ENCODE results near the gene UNK. TPM values are rescaled to one million over a fixed set of nuclear protein-coding genes. Genes with fewer than 3 reads are reported as not detected.
"Not testable (repeated sequence)": the region's sequence is repeated elsewhere in the genome, so short reads cannot be mapped to it uniquely, and the experiment has no call there.

The UNK gene
- total RNA-seq, 1 experiment from 2014 or later, result 27.8 TPM

DNA sequence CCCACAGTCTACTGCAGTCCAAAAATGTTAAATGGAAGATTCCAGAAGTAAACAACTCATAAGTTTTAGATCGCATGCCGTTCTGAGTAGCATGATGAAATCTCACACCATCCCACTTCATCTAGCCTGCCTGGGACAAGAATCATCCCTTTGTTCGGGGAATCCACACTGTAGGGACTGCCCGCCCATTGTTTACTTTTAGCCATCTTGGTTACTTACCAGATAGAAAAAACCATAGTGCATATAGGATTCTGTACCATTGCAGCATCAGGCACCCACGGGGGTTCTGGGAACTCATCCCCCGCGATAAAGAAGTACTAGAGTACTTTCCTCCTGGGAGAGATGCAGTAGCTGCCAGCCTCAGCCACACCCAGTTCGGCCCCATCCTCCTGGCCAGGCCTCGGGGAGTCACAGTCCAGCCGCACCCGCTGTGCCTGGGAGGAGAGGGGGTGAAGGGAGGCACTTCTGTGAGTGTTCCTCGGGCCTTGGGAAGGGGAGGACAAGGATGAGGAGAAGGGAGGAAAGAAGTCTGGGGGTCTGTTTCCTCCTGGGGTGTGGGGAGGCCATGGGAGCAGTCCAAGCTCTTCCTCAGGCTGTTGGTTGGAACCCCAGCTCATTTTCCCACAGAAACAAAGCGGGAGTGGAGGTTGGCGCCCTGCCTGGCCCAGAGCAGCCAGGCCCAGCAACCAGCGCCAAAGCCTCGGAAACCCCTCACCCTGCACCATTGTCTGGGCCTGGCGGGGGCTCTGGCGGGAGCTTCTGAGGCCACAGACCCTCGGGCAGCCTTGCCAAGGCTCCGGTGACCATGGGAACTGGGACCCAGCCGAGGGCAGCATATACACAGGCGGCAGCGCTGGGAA is 84.9 kb downstream of the UNK start:
- Histone ChIP-seq H3K27ac (no peak overlapping the region), H3K79me2 (ENCODE audit: low read depth) (no peaks in the 10 kb centered on the region), H3K9me2 (ENCODE audit: insufficient read depth) (no peaks in the 10 kb centered on the region), H3K4me2 (no peak overlapping the region), H4K20me1 (ENCODE audit: insufficient read depth) (no peaks in the 10 kb centered on the region), H2AFZ (no peak overlapping the region), H3K36me3 (ENCODE audit: low read depth) (no peaks in the 10 kb centered on the region), H3F3A (ENCODE audit: insufficient read depth, low read depth) (peaks cover 20% of the 10 kb centered on the region; the same call in 1 of the 2 replicates), H3K4me3 (no peak overlapping the region), H3K9me3 (ENCODE audit: insufficient read depth, low read depth) (no peaks in the 10 kb centered on the region), H3K27me3 (ENCODE audit: insufficient read depth, low read depth) (no peaks in the 10 kb centered on the region), H3K4me1 (replicated peaks; ENCODE audit: insufficient read depth) (peaks cover 24% of the 10 kb centered on the region)
- ChIA-PET CTCF (interaction anchor here (0.6 kb wide), 1 partner anchor 11 kb away, joined by 6 read pairs; no protein-coding TSS in a partner anchor), POLR2A (ENCODE audit: unreplicated experiment) (interaction anchor here (0.7 kb wide), 2 partner anchors 89 to 180 kb away, joined by 3 read pairs; no protein-coding TSS in a partner anchor)
- no TSS peak for BruUV-seq (replicated peaks)
- DNase-seq, result no peak
- intact Hi-C loops (cut with micrococcal nuclease; ENCODE audit: unreplicated experiment), result no loop called here
- TF ChIP-seq CTCF (conservative IDR thresholded peaks at IDR 0.05) (no peak), EZH2 (IDR thresholded peaks at IDR 0.05; ENCODE audit: low read depth) (no peak)

DNA sequence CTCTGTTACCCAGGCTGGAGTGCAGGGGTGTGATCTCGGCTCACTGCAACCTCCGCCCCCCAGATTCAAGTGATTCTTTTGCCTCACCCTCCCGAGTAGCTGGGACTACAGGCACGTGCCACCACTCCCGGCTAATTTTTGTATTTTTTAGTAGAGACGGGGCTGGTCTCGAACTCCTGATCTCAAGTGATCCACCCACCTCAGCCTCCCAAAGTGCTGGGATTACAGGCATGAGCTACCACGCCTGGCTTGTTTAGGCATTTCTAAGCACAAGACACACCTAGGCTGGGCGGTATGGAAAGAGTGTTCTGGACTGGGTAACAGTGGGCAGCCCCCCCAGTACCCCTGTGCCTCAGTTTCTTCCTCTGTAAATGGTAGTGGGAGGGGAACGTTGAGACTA is 85.6 kb downstream of the UNK start:
- POLR2A ChIA-PET (ENCODE audit: unreplicated experiment); DNase-seq; H3K36me3 ChIP-seq (ENCODE audit: low read depth); H3K27me3 ChIP-seq (ENCODE audit: insufficient read depth, low read depth); H2AFZ ChIP-seq; H3K4me2 ChIP-seq; H3K9me2 ChIP-seq (ENCODE audit: insufficient read depth); H4K20me1 ChIP-seq (ENCODE audit: insufficient read depth); H3K27ac ChIP-seq; H3K9me3 ChIP-seq (ENCODE audit: insufficient read depth, low read depth); H3K79me2 ChIP-seq (ENCODE audit: low read depth); CTCF ChIA-PET; intact Hi-C loops (cut with micrococcal nuclease; ENCODE audit: unreplicated experiment); H3K4me3 ChIP-seq; BruUV-seq (replicated peaks): not testable (repeated sequence)
- Histone ChIP-seq H3K4me1 (replicated peaks; ENCODE audit: insufficient read depth) (peaks cover 28% of the 10 kb centered on the region), H3F3A (ENCODE audit: insufficient read depth, low read depth) (peaks cover 22% of the 10 kb centered on the region; the same call in 1 of the 2 replicates)

DNA sequence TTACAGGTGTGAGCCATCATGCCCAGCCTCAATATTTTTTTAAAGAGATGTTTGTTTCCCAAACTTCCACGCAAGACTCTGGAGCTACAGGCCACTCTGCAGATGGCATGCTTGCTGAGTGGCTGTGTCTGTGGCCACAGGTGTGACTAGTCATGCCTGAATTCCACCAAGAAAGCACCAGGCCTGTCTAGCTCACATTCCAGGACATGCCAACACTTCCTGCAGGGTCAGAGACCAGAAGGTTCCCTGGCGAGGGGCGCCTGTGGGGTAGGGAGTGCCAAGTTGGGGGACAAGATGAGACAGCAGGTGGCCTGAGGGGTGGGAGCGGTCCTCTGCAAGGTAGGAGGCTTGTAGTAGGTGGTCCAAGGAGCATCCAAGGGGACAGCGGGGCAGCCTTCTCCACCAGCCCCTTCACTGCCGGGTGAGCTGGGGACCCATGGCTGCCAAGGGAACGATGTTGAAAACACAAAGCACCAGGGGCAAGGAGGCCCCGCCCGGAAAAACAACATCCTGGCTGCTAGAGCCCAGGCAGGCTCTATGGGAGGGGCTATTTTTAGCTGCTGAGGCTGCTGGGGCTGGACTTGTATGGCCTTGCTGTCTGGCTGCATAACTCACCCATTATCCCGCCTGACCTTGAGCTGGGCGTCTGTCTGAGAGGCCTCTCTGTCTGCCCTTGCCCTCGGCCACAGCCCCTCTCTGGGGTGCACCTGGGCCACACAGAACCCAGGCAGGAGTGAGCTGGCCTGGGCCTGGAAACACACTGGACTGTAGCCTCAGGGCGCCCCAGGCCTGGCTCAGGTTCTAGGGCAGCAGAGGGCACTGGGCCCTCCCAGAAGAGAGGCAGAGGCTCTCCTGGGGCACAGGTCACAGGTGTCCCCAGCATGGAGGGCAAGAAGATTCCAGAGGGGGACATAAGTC is 88.1 kb downstream of the UNK start:
- 0 out of 2 replicates have a peak, but pooled peaks cover 3% of the 10 kb centered on the region for H3K79me2 ChIP-seq (ENCODE audit: low read depth)
- peak; percentile 84 to 87 for DNase-seq
- H3F3A ChIP-seq (ENCODE audit: insufficient read depth, low read depth), result peaks cover 46% of the 10 kb centered on the region
- H3K4me3 ChIP-seq, result no peak overlapping the region; the same call in 1 of the 2 replicates
- H3K9me3 ChIP-seq (ENCODE audit: insufficient read depth, low read depth), result no peaks in the 10 kb centered on the region
- no peak for TF ChIP-seq EZH2 (IDR thresholded peaks at IDR 0.05; ENCODE audit: low read depth)
- no peak for TF ChIP-seq CTCF (conservative IDR thresholded peaks at IDR 0.05)
- POLR2A ChIA-PET (ENCODE audit: unreplicated experiment), result interaction anchor here (0.7 to 2.5 kb wide), 6 partner anchors 18 to 434 kb away, joined by 3 to 16 read pairs (median 10); partner anchors contain the start of gene WBP2
- peak overlapping the region; percentile 58 for H3K27ac ChIP-seq
- peaks cover 46% of the 10 kb centered on the region for H3K4me1 ChIP-seq (replicated peaks; ENCODE audit: insufficient read depth)
- H3K27me3 ChIP-seq (ENCODE audit: insufficient read depth, low read depth), result no peaks in the 10 kb centered on the region
- intact Hi-C loops (cut with micrococcal nuclease; ENCODE audit: unreplicated experiment), result loop anchor here (1.0 kb wide), 1 partner anchor 17 kb away; the partner anchor contains the start of gene WBP2
- peak overlapping the region; percentile 63; the same call in 1 of the 2 replicates for H2AFZ ChIP-seq
- CTCF ChIA-PET, result interaction anchor here (0.6 to 1.8 kb wide), 5 partner anchors 14 to 201 kb away, joined by 3 to 18 read pairs (median 7); partner anchors contain the start of gene WBP2
- H3K9me2 ChIP-seq (ENCODE audit: insufficient read depth), result no peaks in the 10 kb centered on the region
- peak overlapping the region; percentile 70 for H3K4me2 ChIP-seq
- BruUV-seq (replicated peaks), result no TSS peak
- H3K36me3 ChIP-seq (ENCODE audit: low read depth), result no peaks in the 10 kb centered on the region
- H4K20me1 ChIP-seq (ENCODE audit: insufficient read depth), result no peaks in the 10 kb centered on the region
